GM18526 (cell line): ENCODE measurements around the gene TTC16.

ENCODE experiments used
- POLR2A ChIP-seq: IDR thresholded peaks from 3 replicates; pipeline ENCODE4 v1.6.1; 2011; ENCODE audit not compliant: insufficient read length; ENCODE audit errors: extremely low read depth

Gene TTC16

DNA sequence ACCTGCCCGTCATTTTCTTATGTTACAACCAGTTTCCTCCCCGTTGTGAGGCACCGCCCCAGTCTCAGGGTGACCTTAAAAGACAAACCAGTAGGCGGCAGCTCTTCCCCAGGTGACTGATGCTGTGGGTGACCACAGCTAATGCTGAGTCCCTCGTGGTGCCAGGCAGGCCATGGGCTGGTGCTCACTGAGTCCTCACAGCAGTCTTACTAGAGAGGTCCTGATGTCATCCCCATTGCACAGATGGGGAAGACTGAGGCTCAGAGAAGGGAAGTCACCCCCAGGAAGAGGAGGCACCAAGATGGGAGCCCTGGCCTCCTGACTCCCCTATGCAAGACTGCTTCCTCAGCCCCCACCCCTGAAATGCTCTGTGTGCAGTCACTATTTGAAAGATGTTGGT is 8.1 kb upstream of the TTC16 start:
- no peak for TF ChIP-seq POLR2A

DNA sequence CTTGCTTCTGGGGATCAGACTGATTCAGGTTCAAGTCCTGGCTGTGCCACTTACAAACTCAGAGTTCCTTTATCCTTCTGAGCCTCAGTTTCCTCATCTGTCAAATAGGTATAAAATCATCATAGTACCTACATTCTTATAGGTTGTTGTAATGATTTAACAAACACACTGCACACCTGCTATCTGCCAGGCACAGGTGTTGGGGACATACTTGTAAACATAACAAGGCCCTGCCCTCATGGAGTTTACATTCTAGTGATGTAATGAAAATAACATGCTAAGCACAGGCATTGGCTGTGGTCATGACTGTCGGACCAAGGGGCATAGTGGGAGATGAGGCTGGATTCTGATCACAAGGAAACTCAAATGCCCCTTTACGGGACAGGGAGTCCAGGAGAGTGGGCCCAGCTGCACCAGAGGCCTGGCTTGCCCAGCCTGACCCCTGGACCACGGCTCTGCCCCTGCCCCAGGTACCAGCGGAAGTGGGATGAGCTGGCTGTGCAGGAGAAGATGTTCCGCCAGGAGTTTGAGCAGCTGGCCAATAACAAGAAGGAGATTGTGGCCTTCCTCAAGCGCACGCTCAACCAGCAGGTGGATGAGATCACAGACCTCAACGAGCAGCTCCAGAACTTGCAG is 6.8 kb upstream of the TTC16 start:
- TF ChIP-seq POLR2A: no peak

DNA sequence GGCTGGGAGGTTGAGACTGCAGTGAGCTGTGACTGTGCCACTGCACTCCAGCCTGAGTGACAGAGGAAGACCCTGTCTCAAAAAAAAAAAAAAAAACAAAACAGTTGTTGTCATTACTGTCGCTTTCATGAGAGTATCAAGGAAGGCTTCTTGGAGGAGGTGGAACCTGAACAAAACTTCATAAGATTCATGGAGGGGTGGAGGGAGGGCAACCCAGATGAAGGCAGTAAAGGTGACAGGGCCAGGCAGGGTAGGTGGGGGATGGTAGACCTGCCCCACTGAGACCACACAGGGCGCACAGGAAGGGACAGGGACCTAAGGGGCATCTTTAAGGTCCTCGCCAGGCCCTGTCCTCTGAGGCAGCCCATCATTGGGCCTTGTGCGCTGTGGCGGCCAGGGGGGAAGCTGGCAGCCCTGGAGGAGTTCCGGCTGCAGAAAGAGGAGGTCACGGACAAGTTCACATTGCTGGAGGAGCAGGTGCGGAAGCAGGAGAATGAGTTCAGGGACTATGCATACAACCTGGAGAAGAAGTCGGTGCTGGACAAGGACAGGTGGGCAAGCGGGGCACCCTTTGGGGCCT is 5.6 kb upstream of the TTC16 start:
- TF ChIP-seq POLR2A: no peak

DNA sequence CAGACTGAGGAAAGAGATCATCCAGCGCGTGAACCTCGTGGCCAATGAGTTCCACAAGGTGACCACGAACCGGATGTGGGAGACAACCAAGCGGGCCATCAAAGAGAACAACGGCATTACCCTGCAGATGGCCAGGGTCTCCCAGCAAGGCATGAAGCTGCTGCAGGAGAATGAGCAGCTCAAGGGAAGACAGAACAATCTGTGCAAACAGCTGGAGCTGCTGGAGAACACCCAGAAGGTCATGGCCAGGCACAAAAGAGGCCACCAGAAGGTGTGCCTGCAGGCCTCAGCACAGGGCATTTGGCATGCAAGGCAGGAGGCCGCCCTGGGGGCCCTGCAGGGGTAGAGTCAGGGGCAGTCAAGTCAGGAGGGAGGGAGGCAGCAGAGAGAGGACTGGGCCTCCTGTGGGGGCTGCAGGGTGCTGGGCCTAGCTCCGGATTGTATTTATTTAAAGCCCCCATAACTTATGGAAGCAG is 4.6 kb upstream of the TTC16 start:
- TF ChIP-seq POLR2A: no peak

DNA sequence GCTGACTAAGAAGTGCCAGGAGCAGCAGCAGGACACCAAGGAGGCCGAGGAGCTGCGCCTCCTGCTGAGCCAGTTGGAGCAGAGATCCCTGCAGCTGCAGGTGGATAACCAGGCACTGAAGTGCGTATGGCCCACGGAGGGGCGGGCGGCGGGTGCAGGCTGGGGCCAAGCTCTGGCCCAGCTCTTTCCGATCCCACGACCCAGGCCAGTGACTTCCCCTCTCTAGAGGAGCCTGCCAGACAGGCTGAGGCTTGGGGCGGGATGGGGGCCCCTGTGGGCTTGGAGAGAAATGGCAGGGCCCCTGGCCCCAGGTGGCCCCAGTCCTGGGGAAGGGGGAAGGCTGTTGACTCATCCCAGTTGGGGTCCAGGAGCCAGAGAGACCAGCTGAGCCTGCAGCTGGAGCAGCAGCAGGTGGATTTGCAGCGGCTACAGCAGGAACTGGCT is 4.0 kb upstream of the TTC16 start:
- no peak for TF ChIP-seq POLR2A

DNA sequence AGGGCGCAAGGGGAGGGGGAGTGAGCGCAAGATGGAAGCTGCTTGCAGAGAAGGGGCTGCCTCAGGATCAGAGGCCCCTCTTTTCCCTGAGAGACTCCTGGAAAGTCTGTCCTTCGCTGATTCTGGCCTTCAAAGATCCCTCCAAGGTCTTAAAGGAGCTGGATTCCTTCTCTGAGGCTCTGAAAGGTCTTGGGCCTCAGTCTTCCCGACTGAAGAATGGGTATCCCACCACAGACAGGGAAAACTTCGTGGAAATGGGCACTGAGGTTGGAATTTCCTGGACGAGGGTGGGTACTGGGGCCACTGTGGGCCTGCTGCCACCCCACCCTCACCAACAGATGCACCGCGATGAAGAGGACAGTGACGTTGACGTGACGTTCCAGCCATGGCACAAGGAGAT is 3.5 kb upstream of the TTC16 start:
- TF ChIP-seq POLR2A: no peak

DNA sequence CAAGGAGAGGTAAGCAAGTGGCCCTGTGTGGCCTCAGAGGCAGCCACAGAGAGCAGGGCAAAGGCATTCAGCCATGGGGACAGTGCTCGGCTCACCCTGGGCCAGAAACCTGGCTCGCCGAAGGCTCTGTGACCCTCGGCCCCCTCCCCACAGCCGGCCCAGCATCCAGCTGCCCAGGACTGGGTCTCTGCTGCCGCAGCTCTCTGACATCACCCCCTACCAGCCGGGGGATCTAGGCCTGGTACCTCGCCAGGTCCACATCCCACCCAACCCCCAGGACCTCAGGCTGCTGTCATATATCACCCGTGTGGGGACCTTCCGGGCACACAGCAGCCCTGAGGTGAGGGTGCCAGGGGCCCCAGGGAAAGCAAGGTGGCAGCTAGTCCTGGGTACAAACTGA is 3.0 kb upstream of the TTC16 start:
- TF ChIP-seq POLR2A: no peak

DNA sequence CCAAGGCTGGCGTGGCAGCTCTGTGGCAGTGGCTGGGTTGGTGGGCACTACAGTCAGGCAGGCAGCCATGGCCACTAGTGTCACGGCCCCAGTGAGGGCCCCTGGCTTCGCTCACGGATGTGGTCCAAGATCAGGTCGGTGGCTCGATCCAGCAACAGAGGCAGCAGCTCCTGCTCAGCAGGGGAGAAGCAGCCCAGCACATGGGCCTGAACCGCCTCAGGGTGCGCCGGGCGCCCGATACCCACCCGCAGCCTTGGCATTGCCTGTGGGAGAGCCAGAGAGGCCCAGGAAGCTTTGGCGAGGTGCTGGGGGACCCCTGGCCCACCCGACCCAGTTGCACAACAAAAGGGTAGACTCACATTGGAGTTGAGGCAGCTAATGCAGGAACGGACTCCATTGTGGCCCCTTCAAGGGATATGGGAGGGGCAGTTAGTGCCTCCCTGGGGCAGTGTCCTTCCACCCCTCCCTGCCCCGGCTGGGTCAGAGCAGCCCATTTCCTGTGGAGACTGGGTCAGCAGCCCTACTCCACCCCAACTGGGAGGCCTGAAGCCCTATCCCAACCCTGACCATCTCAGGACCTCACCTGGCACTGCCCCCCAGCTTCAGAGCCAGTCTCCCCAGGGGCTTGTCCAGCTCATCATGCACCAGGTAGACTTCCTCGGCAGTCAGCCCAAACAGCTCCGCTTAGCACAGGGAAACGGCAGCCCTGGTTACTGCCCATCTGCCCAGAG is 1.7 kb upstream of the TTC16 start:
- no peak for TF ChIP-seq POLR2A

DNA sequence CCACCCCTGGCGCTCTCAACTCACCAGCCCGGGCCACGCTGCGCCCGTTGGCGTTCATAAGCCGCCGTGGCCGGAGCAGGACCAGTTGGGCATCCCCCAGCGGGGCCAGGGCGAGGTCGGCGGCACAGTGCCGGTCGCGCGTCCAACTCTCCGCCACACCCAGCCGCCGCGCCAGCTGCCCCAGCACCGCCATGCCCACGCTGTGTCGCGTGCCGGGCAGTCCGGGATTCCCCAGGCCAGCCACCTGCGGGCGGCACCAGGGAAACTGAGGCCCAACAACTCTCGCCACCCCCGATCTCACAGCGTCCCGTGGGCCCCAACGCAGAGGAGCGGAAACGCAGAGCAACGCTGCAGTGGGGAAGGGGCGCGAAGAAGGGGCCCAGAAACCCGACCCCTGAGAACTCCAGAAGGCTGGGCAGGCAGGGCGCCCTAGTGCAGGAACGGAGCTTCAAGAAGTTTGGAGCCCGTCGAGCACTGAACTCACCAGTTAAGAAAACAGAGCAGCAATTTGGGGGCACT is 869 bp upstream of the TTC16 start:
- no peak for TF ChIP-seq POLR2A

DNA sequence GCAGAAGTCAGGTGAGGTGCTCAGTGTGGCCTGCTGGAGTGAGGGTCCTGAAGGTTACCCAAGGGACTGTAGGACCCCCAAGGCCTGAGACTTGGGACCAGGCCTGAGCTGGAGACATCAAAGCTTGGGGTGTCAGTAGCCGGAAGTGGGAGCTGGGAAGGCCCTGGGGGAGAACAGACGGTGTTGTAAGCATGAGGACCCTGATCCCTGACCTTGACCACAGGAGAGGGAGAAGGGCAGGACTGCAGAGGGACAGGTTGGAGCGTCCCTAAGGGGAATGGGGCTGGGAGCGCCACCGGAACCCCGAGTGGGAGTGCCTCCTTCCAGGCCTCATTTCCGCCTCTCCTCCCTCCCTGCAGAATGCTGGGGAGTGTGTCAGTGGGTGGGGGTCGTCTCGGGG is 533 bp downstream of the TTC16 start:
- TF ChIP-seq POLR2A: no peak

DNA sequence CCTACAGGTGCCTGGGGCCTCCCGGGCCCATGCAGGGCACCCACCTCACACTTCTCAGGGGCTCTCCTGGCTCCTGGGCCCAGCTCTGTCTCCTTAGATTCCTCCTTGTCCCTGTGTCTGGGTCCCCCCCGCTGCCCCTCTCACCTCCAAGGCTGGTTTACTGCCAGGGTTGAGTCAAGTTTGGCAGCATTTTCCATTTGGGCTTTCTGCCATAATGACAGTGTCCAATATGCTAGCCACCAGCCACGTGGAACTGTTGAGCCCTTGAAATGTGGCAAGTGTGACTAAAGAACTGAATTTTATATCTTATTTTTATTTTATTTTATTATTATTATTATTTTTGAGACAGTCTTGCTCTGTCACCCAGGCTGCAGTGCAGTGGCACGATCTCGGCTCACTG is 1.9 kb downstream of the TTC16 start:
- TF ChIP-seq POLR2A: no peak

DNA sequence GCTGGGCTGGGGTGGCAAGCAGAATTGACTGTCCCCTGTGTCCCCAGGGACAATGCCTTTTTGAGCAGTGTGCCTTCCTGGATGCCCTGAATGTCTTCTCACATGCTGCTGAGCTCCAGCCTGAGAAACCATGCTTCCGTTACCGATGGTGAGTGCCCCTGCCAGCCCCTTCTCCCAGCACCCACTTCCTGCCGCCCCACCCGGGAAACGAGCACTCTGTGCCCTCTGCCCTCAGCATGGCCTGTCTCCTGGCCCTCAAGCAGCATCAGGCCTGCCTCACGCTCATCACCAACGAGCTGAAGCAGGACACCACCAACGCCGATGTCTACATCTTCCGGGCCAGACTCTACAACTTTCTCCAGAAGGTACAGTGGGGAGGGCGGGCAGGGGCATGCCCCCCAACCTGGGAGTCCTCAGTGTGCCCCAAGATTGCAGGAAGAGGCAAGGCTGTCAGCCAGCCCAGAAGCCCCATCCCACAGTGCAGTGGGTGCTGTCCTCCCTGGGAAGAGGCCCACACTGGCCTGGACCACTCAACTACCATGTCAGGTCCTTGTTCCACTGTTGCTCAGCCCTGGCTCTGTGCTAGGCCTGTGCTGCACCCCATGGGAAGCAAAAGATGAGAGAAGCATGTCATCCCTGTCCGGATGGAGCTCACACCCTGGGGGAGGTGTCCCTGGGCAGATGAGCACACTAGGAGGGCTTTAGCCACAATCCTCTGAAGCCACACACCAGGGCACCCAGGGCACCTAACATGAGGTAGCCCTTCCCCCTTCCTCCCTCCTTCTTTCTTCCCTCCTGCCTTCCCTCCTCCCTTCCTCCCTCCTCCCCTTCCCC is 4.4 kb downstream of the TTC16 start:
- no peak for TF ChIP-seq POLR2A

DNA sequence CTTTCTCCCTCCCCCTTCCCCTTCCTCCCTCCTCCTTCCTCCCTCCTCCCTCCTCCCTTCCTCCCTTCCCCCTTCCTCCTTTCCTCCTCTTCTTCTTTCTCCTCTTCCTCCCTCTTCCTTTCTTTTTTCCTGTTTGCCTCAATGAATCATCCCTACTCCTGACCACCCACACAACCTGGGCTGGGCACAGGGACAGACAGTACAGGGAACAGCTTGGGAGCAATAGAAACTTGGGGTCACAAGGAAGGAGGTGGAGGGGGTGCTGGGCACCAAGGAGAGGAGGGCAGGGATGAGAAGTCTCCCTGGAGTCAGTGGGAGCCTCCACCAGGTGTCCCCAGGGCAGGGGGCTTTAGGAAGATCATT is 5.0 kb downstream of the TTC16 start:
- no peak for TF ChIP-seq POLR2A

DNA sequence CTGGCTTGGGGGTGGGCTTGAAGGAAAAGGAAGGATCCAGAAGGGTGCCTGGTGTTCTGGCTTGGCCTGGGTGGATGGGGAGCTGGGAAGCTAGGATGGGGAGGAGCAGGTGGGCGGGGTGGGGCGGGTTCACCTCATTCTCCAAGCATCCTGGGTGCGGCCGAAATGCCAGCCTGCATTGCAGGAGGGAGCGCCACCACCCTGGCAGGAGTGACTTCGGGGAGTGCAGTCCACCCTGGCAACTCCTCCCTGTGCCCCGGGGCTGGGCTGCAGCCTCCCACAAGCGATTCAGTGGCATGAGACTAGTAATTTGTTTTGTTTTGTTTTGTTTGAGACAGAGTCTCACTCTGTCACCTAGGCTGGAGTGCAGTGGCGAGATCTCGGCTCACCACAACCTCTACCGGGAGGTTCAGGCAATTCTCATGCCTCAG is 5.5 kb downstream of the TTC16 start:
- no peak for TF ChIP-seq POLR2A

DNA sequence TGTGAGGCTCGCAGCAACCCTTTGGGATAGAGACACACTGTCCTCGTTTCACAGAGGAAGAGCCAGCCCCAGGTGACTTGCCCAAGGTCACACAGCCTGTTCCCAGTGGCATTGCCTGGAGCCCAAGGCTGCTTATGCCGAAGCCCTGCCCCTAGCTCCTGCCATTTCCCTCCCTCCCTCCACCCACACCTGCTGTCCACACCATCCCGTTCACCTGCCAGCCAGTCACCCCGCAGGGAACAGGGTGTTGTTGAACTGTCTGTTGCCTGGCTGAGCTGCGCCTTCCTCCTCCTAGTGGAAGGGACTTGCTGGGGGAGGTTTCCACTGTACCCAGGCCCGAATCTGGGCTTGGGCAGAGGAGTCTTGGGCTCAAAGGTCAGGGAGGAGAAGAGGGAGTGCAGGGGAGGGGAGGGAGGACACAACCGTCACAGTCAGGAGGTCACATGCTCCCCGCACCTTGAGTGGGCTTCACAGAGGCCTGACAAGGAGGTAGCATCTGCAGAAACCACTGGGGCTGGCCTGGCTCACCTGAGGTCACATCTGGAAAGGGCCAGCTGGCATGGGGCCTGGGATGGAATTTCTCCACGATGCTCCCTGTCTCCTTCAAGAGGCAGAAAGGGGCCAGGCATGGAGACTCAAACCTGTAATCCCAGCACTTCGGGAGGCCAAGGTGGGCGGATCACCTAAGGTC is 6.3 kb downstream of the TTC16 start:
- TF ChIP-seq POLR2A: no peak
